MG63 (cell line): Measurements from ENCODE around the gene RCN2. TPM values are rescaled to one million over a fixed set of nuclear protein-coding genes. Genes with fewer than 3 reads are reported as not detected.
A peak's percentile ranks its signal among the peaks of the same experiment; 100 is the strongest.
"Not testable (repeated sequence)": the region's sequence is repeated elsewhere in the genome, so short reads cannot be mapped to it uniquely, and the experiment has no call there.

Experiments used
- DNase-seq: peaks from one replicate; pipeline ENCODE4 v3.0.0-alpha.2; 2020
- H3K27me3 ChIP-seq: fragments of 250-450 bp; sonication (Bioruptor Pico); 2 replicates; pipeline ENCODE4 v1.5.1; 2020; ENCODE audit warnings: mild to moderate bottlenecking, moderate library complexity
- H3K36me3 ChIP-seq: fragments of 250-450 bp; sonication (Bioruptor Pico); 2 replicates; pipeline ENCODE4 v1.5.1; 2020; ENCODE audit warnings: mild to moderate bottlenecking, moderate library complexity
- H3K4me3 ChIP-seq: fragments of 250-450 bp; sonication (Bioruptor Pico); 2 replicates; pipeline ENCODE4 v1.5.1; 2020; ENCODE audit warnings: mild to moderate bottlenecking, moderate library complexity
- H3K9me3 ChIP-seq: fragments of 250-450 bp; sonication (Bioruptor Pico); 2 replicates; pipeline ENCODE4 v1.5.1; 2020; ENCODE audit warnings: mild to moderate bottlenecking, moderate library complexity
- total RNA-seq: library from RNA; depleted of rRNA; stranded (reverse); fragments of >200 nt; shearing (Covaris generic); gene quantifications from 2 replicates; pipeline ENCODE4 v1.2.3, GENCODE V29; 2014; ENCODE audit warnings: low replicate concordance

The RCN2 gene
- total RNA-seq, 1 experiment from 2014 or later, result 141 TPM

GRCh38 chr15:76961268-76962011 lies 29.9 kb downstream of the RCN2 start:
- H3K4me3 ChIP-seq, result no peak overlapping the region
- no peaks in the 10 kb centered on the region for H3K9me3 ChIP-seq
- H3K36me3 ChIP-seq, result no peaks in the 10 kb centered on the region
- H3K27me3 ChIP-seq, result peaks cover 7% of the 10 kb centered on the region; the same call in 1 of the 2 replicates
- DNase-seq, result no peak

GRCh38 chr15:76962337-76963013 lies 30.9 kb downstream of the RCN2 start:
- Histone ChIP-seq H3K27me3 (peaks cover 7% of the 10 kb centered on the region; the same call in 1 of the 2 replicates), H3K4me3 (no peak overlapping the region), H3K9me3 (no peaks in the 10 kb centered on the region), H3K36me3 (no peaks in the 10 kb centered on the region)
- DNase-seq, result no peak

GRCh38 chr15:76963596-76963995 lies 32.0 kb downstream of the RCN2 start:
- H3K36me3 ChIP-seq, result no peaks in the 10 kb centered on the region
- H3K27me3 ChIP-seq, result peaks cover 7% of the 10 kb centered on the region; the same call in 1 of the 2 replicates
- no peaks in the 10 kb centered on the region for H3K9me3 ChIP-seq
- no peak for DNase-seq
- H3K4me3 ChIP-seq, result no peak overlapping the region

- H3K9me3 ChIP-seq, result no peaks in the 10 kb centered on the region
- peaks cover 7% of the 10 kb centered on the region; the same call in 1 of the 2 replicates for H3K27me3 ChIP-seq
- no peak for DNase-seq
- H3K4me3 ChIP-seq, result no peak overlapping the region
- H3K36me3 ChIP-seq, result no peaks in the 10 kb centered on the region
These were observed 32.6 kb downstream of the RCN2 start for GRCh38 chr15:76964157-76964556.

- DNase-seq, result peak; percentile 23
- H3K36me3 ChIP-seq, H3K4me3 ChIP-seq, H3K27me3 ChIP-seq, H3K9me3 ChIP-seq: not testable (repeated sequence)
These were observed 34.5 kb downstream of the RCN2 start for GRCh38 chr15:76966051-76966450.

GRCh38 chr15:76967067-76967466 lies 35.5 kb downstream of the RCN2 start:
- Histone ChIP-seq H3K36me3 (no peaks in the 10 kb centered on the region), H3K27me3 (peaks cover 7% of the 10 kb centered on the region; the same call in 1 of the 2 replicates), H3K4me3 (no peak overlapping the region), H3K9me3 (no peaks in the 10 kb centered on the region)
- DNase-seq, result no peak

GRCh38 chr15:76968306-76968705 lies 36.8 kb downstream of the RCN2 start:
- DNase-seq, result peak; percentile 21
- Histone ChIP-seq H3K27me3 (peaks cover 7% of the 10 kb centered on the region; the same call in 1 of the 2 replicates), H3K36me3 (no peaks in the 10 kb centered on the region), H3K9me3 (no peaks in the 10 kb centered on the region), H3K4me3 (no peak overlapping the region)

- H3K27me3 ChIP-seq, result no peaks in the 10 kb centered on the region; the same call in 1 of the 2 replicates
- DNase-seq, result no peak
- no peak overlapping the region for H3K4me3 ChIP-seq
- H3K9me3 ChIP-seq, result no peaks in the 10 kb centered on the region
- no peaks in the 10 kb centered on the region for H3K36me3 ChIP-seq
These were observed 41.1 kb downstream of the RCN2 start for GRCh38 chr15:76972389-76973361.

GRCh38 chr15:76973362-76973743 lies 41.8 kb downstream of the RCN2 start:
- H3K36me3 ChIP-seq, result no peaks in the 10 kb centered on the region
- no peaks in the 10 kb centered on the region; the same call in 1 of the 2 replicates for H3K27me3 ChIP-seq
- H3K4me3 ChIP-seq, result no peak overlapping the region
- no peaks in the 10 kb centered on the region for H3K9me3 ChIP-seq
- peak; percentile 57 for DNase-seq

- no peaks in the 10 kb centered on the region for H3K9me3 ChIP-seq
- H3K36me3 ChIP-seq, result no peaks in the 10 kb centered on the region
- H3K4me3 ChIP-seq, result no peak overlapping the region
- no peaks in the 10 kb centered on the region; the same call in 1 of the 2 replicates for H3K27me3 ChIP-seq
- no peak for DNase-seq
These were observed 42.4 kb downstream of the RCN2 start for GRCh38 chr15:76973906-76974305.

- H3K27me3 ChIP-seq, result no peaks in the 10 kb centered on the region; the same call in 1 of the 2 replicates
- H3K36me3 ChIP-seq, result no peaks in the 10 kb centered on the region
- no peak for DNase-seq
- no peak overlapping the region for H3K4me3 ChIP-seq
- no peaks in the 10 kb centered on the region for H3K9me3 ChIP-seq
These were observed 43.0 kb downstream of the RCN2 start for GRCh38 chr15:76974456-76975036.

- no peak for DNase-seq
- no peaks in the 10 kb centered on the region for H3K9me3 ChIP-seq
- no peak overlapping the region for H3K4me3 ChIP-seq
These were observed 44.6 kb downstream of the RCN2 start for GRCh38 chr15:76976141-76976540.

GRCh38 chr15:76976572-76977270 lies 45.2 kb downstream of the RCN2 start:
- no peak for DNase-seq
- Histone ChIP-seq H3K27me3 (no peaks in the 10 kb centered on the region), H3K9me3 (no peaks in the 10 kb centered on the region), H3K4me3 (no peak overlapping the region), H3K36me3 (no peaks in the 10 kb centered on the region)

More at GRCh38 chr15:76976141-76976540, 44.6 kb downstream of the RCN2 start:
- Histone ChIP-seq H3K27me3 (no peaks in the 10 kb centered on the region), H3K36me3 (no peaks in the 10 kb centered on the region)

- Histone ChIP-seq H3K9me3 (no peaks in the 10 kb centered on the region), H3K36me3 (no peaks in the 10 kb centered on the region), H3K4me3 (no peak overlapping the region), H3K27me3 (no peaks in the 10 kb centered on the region)
- no peak for DNase-seq
These were observed 47.2 kb downstream of the RCN2 start for GRCh38 chr15:76978522-76979330.

- Histone ChIP-seq H3K9me3 (no peaks in the 10 kb centered on the region), H3K4me3 (no peak overlapping the region), H3K36me3 (no peaks in the 10 kb centered on the region), H3K27me3 (no peaks in the 10 kb centered on the region)
- DNase-seq, result no peak
These were observed 47.9 kb downstream of the RCN2 start for GRCh38 chr15:76979331-76979925.
